ENCODE data around the gene DUSP22.

DNA sequence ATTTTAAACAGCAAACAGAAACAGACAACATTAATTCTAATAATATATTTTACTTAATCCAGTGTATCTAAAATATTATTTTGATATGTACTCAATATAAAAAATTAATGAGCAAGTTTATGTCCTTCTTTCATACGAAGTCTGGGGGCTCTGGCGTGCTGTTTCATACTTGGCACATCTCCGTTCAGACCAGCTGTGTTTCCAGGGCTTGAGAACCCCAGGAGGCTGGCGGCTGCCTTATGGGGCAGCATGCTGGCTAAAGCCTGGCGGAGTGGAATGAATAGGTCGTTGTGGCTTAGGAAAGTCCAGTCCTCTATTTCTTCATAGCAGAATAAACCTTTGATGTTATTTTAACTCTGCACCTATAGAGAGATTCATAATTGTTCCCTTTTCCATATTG lies 43.3 kb downstream of the DUSP22 start:
- TF ChIP-seq, protein P1, sequence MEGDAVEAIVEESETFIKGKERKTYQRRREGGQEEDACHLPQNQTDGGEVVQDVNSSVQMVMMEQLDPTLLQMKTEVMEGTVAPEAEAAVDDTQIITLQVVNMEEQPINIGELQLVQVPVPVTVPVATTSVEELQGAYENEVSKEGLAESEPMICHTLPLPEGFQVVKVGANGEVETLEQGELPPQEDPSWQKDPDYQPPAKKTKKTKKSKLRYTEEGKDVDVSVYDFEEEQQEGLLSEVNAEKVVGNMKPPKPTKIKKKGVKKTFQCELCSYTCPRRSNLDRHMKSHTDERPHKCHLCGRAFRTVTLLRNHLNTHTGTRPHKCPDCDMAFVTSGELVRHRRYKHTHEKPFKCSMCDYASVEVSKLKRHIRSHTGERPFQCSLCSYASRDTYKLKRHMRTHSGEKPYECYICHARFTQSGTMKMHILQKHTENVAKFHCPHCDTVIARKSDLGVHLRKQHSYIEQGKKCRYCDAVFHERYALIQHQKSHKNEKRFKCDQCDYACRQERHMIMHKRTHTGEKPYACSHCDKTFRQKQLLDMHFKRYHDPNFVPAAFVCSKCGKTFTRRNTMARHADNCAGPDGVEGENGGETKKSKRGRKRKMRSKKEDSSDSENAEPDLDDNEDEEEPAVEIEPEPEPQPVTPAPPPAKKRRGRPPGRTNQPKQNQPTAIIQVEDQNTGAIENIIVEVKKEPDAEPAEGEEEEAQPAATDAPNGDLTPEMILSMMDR (IDR thresholded peaks at IDR 0.05) = no peak
- TF ChIP-seq POLR2AphosphoS5 (IDR thresholded peaks at IDR 0.05; ENCODE audit: low read depth, low read length) = no peak
- TF ChIP-seq, protein P2, sequence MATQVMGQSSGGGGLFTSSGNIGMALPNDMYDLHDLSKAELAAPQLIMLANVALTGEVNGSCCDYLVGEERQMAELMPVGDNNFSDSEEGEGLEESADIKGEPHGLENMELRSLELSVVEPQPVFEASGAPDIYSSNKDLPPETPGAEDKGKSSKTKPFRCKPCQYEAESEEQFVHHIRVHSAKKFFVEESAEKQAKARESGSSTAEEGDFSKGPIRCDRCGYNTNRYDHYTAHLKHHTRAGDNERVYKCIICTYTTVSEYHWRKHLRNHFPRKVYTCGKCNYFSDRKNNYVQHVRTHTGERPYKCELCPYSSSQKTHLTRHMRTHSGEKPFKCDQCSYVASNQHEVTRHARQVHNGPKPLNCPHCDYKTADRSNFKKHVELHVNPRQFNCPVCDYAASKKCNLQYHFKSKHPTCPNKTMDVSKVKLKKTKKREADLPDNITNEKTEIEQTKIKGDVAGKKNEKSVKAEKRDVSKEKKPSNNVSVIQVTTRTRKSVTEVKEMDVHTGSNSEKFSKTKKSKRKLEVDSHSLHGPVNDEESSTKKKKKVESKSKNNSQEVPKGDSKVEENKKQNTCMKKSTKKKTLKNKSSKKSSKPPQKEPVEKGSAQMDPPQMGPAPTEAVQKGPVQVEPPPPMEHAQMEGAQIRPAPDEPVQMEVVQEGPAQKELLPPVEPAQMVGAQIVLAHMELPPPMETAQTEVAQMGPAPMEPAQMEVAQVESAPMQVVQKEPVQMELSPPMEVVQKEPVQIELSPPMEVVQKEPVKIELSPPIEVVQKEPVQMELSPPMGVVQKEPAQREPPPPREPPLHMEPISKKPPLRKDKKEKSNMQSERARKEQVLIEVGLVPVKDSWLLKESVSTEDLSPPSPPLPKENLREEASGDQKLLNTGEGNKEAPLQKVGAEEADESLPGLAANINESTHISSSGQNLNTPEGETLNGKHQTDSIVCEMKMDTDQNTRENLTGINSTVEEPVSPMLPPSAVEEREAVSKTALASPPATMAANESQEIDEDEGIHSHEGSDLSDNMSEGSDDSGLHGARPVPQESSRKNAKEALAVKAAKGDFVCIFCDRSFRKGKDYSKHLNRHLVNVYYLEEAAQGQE (IDR thresholded peaks at IDR 0.05; ENCODE audit: insufficient read depth in 1 of 2, low read depth in 2 of 2, low read length in 1 of 2) = no peak
